ENCODE data around the gene DLK1.

- TF ChIP-seq CTCF (IDR thresholded peaks at IDR 0.05) (no peak), CBX8 (IDR thresholded peaks at IDR 0.05) (no peak), REST (IDR thresholded peaks at IDR 0.05) (no peak), SMC3 (IDR thresholded peaks at IDR 0.05) (no peak), CEBPB (IDR thresholded peaks at IDR 0.05) (no peak), RFX5 (IDR thresholded peaks at IDR 0.05) (no peak), ATOH8 (CRISPR knock-in tag; IDR thresholded peaks at IDR 0.05; ENCODE audit: low read depth) (no peak), POLR2A (IDR thresholded peaks at IDR 0.05; ENCODE audit: low read length) (no peak), JUNB (IDR thresholded peaks at IDR 0.05) (no peak), HDAC2 (IDR thresholded peaks at IDR 0.05) (no peak), HEYL (CRISPR knock-in tag; IDR thresholded peaks at IDR 0.05) (no peak), JUN (IDR thresholded peaks at IDR 0.05) (no peak), TP53 (CRISPR knock-in tag; IDR thresholded peaks at IDR 0.05) (no peak)
These were observed 46.9 kb downstream of the DLK1 start for GRCh38 chr14:100773331-100774163.

Data from A549 (cell line).